ENCODE measurements around the gene CYTH3. TPM values are rescaled to one million over a fixed set of nuclear protein-coding genes. Genes with fewer than 3 reads are reported as not detected.

CYTH3 gene
- total RNA-seq, 2 experiments from 2014 or later: 1.6 to 2.0 TPM

GRCh38 chr7:6251653-6252052 lies 20.8 kb downstream of the CYTH3 start:
- no peak for DNase-seq
- CTCF ChIA-PET: no interaction called here
- intact Hi-C loops (cut with micrococcal nuclease): no loop called here
- no peaks in the 10 kb centered on the region for H3K36me3 Mint-ChIP-seq
- H3K4me1 Mint-ChIP-seq (ENCODE audit: low read depth): peaks cover 32% of the 10 kb centered on the region
- no peak overlapping the region for H3K27ac Mint-ChIP-seq
- POLR2A ChIA-PET: no interaction called here
- H3K9me3 Mint-ChIP-seq: no peaks in the 10 kb centered on the region
- no peak overlapping the region for H3K4me3 Mint-ChIP-seq
- peaks cover 31% of the 10 kb centered on the region for H3K27me3 Mint-ChIP-seq

GRCh38 chr7:6250364-6250833 lies 22.0 kb downstream of the CYTH3 start:
- peaks cover 24% of the 10 kb centered on the region for H3K4me1 Mint-ChIP-seq (ENCODE audit: low read depth)
- H3K27me3 Mint-ChIP-seq: peaks cover 28% of the 10 kb centered on the region
- CTCF ChIA-PET: interaction anchor here (1.0 kb wide), 1 partner anchor 12 kb away, joined by 3 read pairs; no protein-coding TSS in a partner anchor
- POLR2A ChIA-PET: interaction anchor here (1.2 kb wide), 2 partner anchors 20 to 29 kb away, joined by 6 to 8 read pairs; no protein-coding TSS in a partner anchor
- peak; percentile 71 for DNase-seq
- H3K4me3 Mint-ChIP-seq: no peak overlapping the region
- peak overlapping the region; percentile 63 for H3K27ac Mint-ChIP-seq
- no peaks in the 10 kb centered on the region for H3K9me3 Mint-ChIP-seq
- no peaks in the 10 kb centered on the region for H3K36me3 Mint-ChIP-seq
- intact Hi-C loops (cut with micrococcal nuclease): loop anchor here (1.0 kb wide), 1 partner anchor 29 kb away; no protein-coding TSS in a partner anchor

- DNase-seq: no peak
- peaks cover 22% of the 10 kb centered on the region for H3K27me3 Mint-ChIP-seq
- no peaks in the 10 kb centered on the region for H3K9me3 Mint-ChIP-seq
- CTCF ChIA-PET: interaction anchor here (1.1 to 1.9 kb wide), 2 partner anchors 11 to 74 kb away, joined by 4 to 5 read pairs; no protein-coding TSS in a partner anchor
- no peak overlapping the region for H3K4me3 Mint-ChIP-seq
- peaks cover 22% of the 10 kb centered on the region for H3K4me1 Mint-ChIP-seq (ENCODE audit: low read depth)
- POLR2A ChIA-PET: no interaction called here
- no peaks in the 10 kb centered on the region for H3K36me3 Mint-ChIP-seq
- intact Hi-C loops (cut with micrococcal nuclease): no loop called here
- H3K27ac Mint-ChIP-seq: no peak overlapping the region
Measured at GRCh38 chr7:6249043-6249442, 23.4 kb downstream of the CYTH3 start.

DNA sequence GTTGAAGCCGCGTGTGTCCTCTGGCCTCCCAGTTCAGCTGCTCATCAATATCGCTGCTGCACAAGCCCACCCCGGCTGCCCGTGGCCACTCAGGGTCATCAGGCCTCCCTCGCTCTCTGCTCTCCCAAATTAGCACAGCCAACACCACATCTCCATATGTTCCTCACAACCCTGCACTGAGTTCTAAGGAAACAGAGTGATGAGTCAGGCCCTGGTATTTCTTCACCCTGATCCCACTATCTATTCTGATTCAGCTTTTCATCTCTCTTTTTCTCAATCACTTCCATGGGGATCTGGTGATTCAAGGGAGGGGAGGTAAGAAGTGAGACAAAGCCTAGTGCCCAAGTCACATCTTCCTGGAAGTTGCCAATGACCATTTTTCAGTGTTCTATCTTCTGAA lies 23.8 kb downstream of the CYTH3 start:
- Mint-ChIP-seq H3K4me1 (ENCODE audit: low read depth) (peaks cover 22% of the 10 kb centered on the region), H3K27ac (no peak overlapping the region), H3K27me3 (peaks cover 22% of the 10 kb centered on the region), H3K9me3 (no peaks in the 10 kb centered on the region), H3K4me3 (no peak overlapping the region), H3K36me3 (no peaks in the 10 kb centered on the region)
- intact Hi-C loops (cut with micrococcal nuclease): no loop called here
- no peak for DNase-seq
- POLR2A ChIA-PET: no interaction called here
- CTCF ChIA-PET: interaction anchor here (1.1 to 1.9 kb wide), 2 partner anchors 12 to 75 kb away, joined by 4 to 5 read pairs; no protein-coding TSS in a partner anchor

DNA sequence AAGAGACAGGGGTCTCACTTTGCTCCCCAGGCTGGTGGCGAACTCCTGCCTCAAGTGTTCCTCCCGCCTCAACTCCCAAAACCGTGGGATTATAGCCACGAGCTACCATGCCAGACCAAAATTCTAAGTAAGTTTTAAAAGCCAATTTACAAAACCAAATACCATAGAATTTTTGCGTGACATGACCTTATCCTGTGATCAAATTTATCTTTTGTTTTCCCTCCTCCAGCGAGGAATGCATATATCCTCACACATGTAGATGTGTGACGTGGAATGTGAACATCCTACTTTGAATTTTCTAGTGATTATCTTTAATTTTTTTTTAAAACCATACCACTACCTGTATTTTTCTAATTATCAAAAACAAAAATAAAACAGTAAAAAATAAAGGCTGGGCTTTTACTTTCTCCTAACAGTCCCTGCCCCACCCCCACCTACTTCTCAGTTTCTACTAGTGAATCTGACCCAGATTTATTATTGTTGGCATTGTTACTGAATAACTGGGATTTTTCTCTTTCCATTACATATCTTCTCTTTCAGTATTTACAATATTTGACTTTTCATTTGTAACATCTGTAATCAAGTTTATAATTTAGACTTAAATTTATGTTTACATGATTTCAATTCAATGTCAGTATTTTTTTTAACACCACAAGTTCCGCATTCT lies 26.0 kb downstream of the CYTH3 start:
- no peaks in the 10 kb centered on the region for H3K9me3 Mint-ChIP-seq
- no peak overlapping the region for H3K4me3 Mint-ChIP-seq
- DNase-seq: no peak
- CTCF ChIA-PET: interaction anchor here (1.4 kb wide), 1 partner anchor 24 kb away, joined by 4 read pairs; no protein-coding TSS in a partner anchor
- POLR2A ChIA-PET: interaction anchor here (1.0 kb wide), 1 partner anchor 21 kb away, joined by 4 read pairs; no protein-coding TSS in a partner anchor
- intact Hi-C loops (cut with micrococcal nuclease): no loop called here
- peaks cover 18% of the 10 kb centered on the region for H3K27me3 Mint-ChIP-seq
- no peaks in the 10 kb centered on the region for H3K36me3 Mint-ChIP-seq
- H3K27ac Mint-ChIP-seq: no peak overlapping the region
- peaks cover 19% of the 10 kb centered on the region for H3K4me1 Mint-ChIP-seq (ENCODE audit: low read depth)

GRCh38 chr7:6244021-6244420 lies 28.4 kb downstream of the CYTH3 start:
- no peak overlapping the region for H3K4me3 Mint-ChIP-seq
- intact Hi-C loops (cut with micrococcal nuclease): no loop called here
- ChIA-PET CTCF (no interaction called here), POLR2A (no interaction called here)
- DNase-seq: no peak
- H3K9me3 Mint-ChIP-seq: no peaks in the 10 kb centered on the region
- peaks cover 12% of the 10 kb centered on the region for H3K27me3 Mint-ChIP-seq
- no peaks in the 10 kb centered on the region for H3K36me3 Mint-ChIP-seq
- no peak overlapping the region for H3K27ac Mint-ChIP-seq
- peaks cover 8% of the 10 kb centered on the region for H3K4me1 Mint-ChIP-seq (ENCODE audit: low read depth)

DNA sequence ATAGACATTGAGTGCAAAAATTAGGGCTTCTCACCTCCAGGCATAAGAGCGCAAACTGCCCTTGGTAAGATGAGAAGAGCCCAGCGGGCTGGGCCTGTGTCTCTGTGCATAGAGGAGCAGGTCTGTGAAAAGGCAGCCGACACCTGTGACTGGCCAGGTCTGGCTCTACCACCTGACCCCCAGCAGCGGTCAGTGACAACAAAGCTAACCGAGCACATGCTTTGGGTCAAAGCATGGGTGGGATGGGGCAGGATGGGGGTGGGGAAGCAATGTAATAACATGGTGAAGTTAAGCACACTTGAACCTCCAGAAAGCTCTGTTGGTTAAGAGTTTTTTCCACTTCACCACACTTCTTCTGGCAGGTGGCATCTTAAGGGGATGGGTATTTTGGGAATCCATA lies 29.3 kb downstream of the CYTH3 start:
- Mint-ChIP-seq H3K27me3 (peaks cover 5% of the 10 kb centered on the region), H3K4me1 (ENCODE audit: low read depth) (peaks cover 5% of the 10 kb centered on the region), H3K27ac (no peak overlapping the region), H3K36me3 (no peaks in the 10 kb centered on the region), H3K4me3 (no peak overlapping the region), H3K9me3 (no peaks in the 10 kb centered on the region)
- CTCF ChIA-PET: no interaction called here
- POLR2A ChIA-PET: no interaction called here
- DNase-seq: no peak
- intact Hi-C loops (cut with micrococcal nuclease): no loop called here

- POLR2A ChIA-PET: no interaction called here
- H3K36me3 Mint-ChIP-seq: no peaks in the 10 kb centered on the region
- H3K27me3 Mint-ChIP-seq: peaks cover 4% of the 10 kb centered on the region
- no peak overlapping the region for H3K4me3 Mint-ChIP-seq
- intact Hi-C loops (cut with micrococcal nuclease): no loop called here
- no peak overlapping the region for H3K27ac Mint-ChIP-seq
- H3K4me1 Mint-ChIP-seq (ENCODE audit: low read depth): peaks cover 5% of the 10 kb centered on the region
- no peaks in the 10 kb centered on the region for H3K9me3 Mint-ChIP-seq
- DNase-seq: no peak
- CTCF ChIA-PET: no interaction called here
Measured at GRCh38 chr7:6242561-6242960, 29.9 kb downstream of the CYTH3 start.

DNA sequence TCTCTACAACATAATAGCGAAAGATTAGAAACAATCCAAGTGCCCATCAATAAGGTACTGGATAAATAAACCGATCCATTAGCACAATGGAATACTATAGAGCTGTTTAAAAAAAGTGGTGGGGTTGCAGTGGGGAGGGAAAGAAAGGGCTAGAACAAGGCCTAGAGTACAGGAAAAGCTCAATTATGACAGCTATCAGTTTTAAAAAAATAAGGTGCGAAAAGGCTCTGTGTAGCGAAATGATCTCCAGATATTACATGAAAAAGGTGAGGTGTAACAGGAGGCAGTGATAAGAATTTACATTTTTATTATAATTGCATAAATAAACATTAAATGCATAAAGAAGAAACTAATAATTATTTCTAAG lies 30.8 kb downstream of the CYTH3 start:
- H3K4me3 Mint-ChIP-seq: no peak overlapping the region
- no peaks in the 10 kb centered on the region for H3K27me3 Mint-ChIP-seq
- no peak overlapping the region for H3K27ac Mint-ChIP-seq
- intact Hi-C loops (cut with micrococcal nuclease): no loop called here
- no peaks in the 10 kb centered on the region for H3K9me3 Mint-ChIP-seq
- no peaks in the 10 kb centered on the region for H3K36me3 Mint-ChIP-seq
- H3K4me1 Mint-ChIP-seq (ENCODE audit: low read depth): peaks cover 5% of the 10 kb centered on the region
- ChIA-PET CTCF (no interaction called here), POLR2A (no interaction called here)
- no peak for DNase-seq

DNA sequence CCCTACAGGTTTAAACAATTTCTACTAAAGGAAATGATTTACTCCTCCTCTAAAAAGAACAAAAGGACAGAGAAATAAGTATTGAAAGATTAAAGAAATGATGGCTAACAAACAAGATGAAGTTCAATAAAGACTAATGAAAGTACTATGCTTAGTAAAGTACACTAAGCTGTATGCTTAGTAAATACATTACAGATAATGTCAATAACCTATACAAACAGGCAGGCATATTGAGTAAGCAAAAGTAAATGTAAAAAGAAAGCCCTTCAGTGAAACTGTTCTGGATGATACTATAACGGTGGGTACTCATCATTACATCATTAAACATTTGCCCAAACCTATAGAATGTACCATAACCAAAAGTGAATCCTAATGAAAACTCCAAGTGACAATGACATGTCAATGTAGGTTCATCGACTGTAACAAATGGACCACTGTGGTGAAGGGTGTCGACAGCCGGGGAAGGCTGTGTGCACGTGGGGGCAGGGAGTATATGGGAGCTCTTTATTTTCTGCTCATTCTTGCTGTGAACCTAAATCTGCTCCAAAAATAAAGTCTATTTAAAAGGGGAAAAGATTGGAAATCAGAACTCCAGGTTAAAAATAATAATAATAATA lies 34.0 kb downstream of the CYTH3 start:
- Mint-ChIP-seq H3K4me1 (ENCODE audit: low read depth) (peaks cover 7% of the 10 kb centered on the region), H3K27ac (no peak overlapping the region)
- POLR2A ChIA-PET: no interaction called here

DNA sequence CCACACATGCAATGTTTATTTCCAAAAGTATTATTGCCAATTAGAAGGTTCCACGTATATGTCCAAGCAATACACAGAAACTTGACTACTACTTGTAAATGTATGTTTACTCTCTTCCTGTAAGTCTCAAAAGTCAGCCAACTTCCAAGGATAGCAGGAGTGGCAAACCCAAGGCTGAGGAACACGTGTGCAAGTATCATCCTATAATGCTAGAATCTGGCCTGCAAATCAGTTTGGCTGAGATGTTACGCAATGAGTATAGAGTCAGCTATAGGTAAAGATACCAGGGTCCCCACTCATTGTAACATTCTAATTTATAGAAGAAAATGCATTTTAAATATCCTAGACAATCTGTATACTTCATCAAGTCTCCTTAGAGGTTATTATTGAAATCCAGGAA lies 34.7 kb downstream of the CYTH3 start:
- intact Hi-C loops (cut with micrococcal nuclease): no loop called here
- H3K4me3 Mint-ChIP-seq: no peak overlapping the region
- H3K4me1 Mint-ChIP-seq (ENCODE audit: low read depth): peaks cover 11% of the 10 kb centered on the region
- H3K9me3 Mint-ChIP-seq: no peaks in the 10 kb centered on the region
- H3K27me3 Mint-ChIP-seq: no peaks in the 10 kb centered on the region
- no peaks in the 10 kb centered on the region for H3K36me3 Mint-ChIP-seq
- no peak for DNase-seq
- H3K27ac Mint-ChIP-seq: no peak overlapping the region
- CTCF ChIA-PET: no interaction called here
- POLR2A ChIA-PET: no interaction called here

More for the DNA sequence above, 34.0 kb downstream of the CYTH3 start:
- DNase-seq: no peak
- no peaks in the 10 kb centered on the region for H3K36me3 Mint-ChIP-seq
- no peak overlapping the region for H3K4me3 Mint-ChIP-seq
- intact Hi-C loops (cut with micrococcal nuclease): no loop called here
- CTCF ChIA-PET: no interaction called here
- H3K27me3 Mint-ChIP-seq: no peaks in the 10 kb centered on the region
- no peaks in the 10 kb centered on the region for H3K9me3 Mint-ChIP-seq

- CTCF ChIA-PET: no interaction called here
- POLR2A ChIA-PET: no interaction called here
- H3K27me3 Mint-ChIP-seq: peaks cover 4% of the 10 kb centered on the region
- H3K27ac Mint-ChIP-seq: no peak overlapping the region
- H3K4me3 Mint-ChIP-seq: no peak overlapping the region
- intact Hi-C loops (cut with micrococcal nuclease): no loop called here
- H3K9me3 Mint-ChIP-seq: no peaks in the 10 kb centered on the region
- peaks cover 18% of the 10 kb centered on the region for H3K4me1 Mint-ChIP-seq (ENCODE audit: low read depth)
- H3K36me3 Mint-ChIP-seq: no peaks in the 10 kb centered on the region
- no peak for DNase-seq
Measured at GRCh38 chr7:6237011-6237410, 35.4 kb downstream of the CYTH3 start.
